NCI-H446 treated with DMSO at 0.1 percent for 48 hours (cell line): ENCODE data around the gene POLR3GL.
A peak's percentile ranks its signal among the peaks of the same experiment; 100 is the strongest.

ENCODE experiments used
- DNase-seq: peaks from one replicate; lab custom pipeline; 2025; lab: John Stamatoyannopoulos, UW

POLR3GL gene

GRCh38 chr1:145949219-145949618 is 15.3 kb upstream of the POLR3GL start:
- DNase-seq, result no peak

- DNase-seq, result no peak
These were observed 13.0 kb upstream of the POLR3GL start for GRCh38 chr1:145951526-145951925.

- no peak for DNase-seq
These were observed 11.6 kb upstream of the POLR3GL start for GRCh38 chr1:145952903-145953302.

- no peak for DNase-seq
These were observed 10.6 kb upstream of the POLR3GL start for GRCh38 chr1:145953861-145954260.

GRCh38 chr1:145955436-145955835 is 9.1 kb upstream of the POLR3GL start:
- peak; percentile 45 for DNase-seq

- no peak for DNase-seq
These were observed 8.1 kb upstream of the POLR3GL start for GRCh38 chr1:145956361-145956760.

- peak; percentile 21 for DNase-seq
These were observed 7.6 kb upstream of the POLR3GL start for GRCh38 chr1:145956781-145957442.

GRCh38 chr1:145957443-145958319 is 6.8 kb upstream of the POLR3GL start, which contains the start of gene LIX1L:
Gene LIX1L (minus strand): TSS chr1:145958017. CDS start chr1:145957927, 90 bp downstream.
- peak; percentile 93 for DNase-seq

GRCh38 chr1:145958734-145959133 is 5.8 kb upstream of the POLR3GL start:
- no peak for DNase-seq

GRCh38 chr1:145959333-145959732 is 5.2 kb upstream of the POLR3GL start:
- DNase-seq, result no peak

GRCh38 chr1:145959957-145960467 is 4.5 kb upstream of the POLR3GL start:
- DNase-seq, result no peak

GRCh38 chr1:145960468-145961108 is 3.9 kb upstream of the POLR3GL start:
- no peak for DNase-seq

GRCh38 chr1:145961109-145961424 is 3.4 kb upstream of the POLR3GL start:
- DNase-seq, result no peak

GRCh38 chr1:145961425-145962156 is 2.9 kb upstream of the POLR3GL start:
- no peak for DNase-seq

GRCh38 chr1:145962157-145963102 is 2.1 kb upstream of the POLR3GL start:
- DNase-seq, result no peak

- no peak for DNase-seq
These were observed 1.0 kb upstream of the POLR3GL start for GRCh38 chr1:145963265-145964019.

GRCh38 chr1:145965119-145965744 is 742 bp downstream of the POLR3GL start:
- no peak for DNase-seq

GRCh38 chr1:145967288-145967687 is 2.8 kb downstream of the POLR3GL start:
- no peak for DNase-seq

- DNase-seq, result no peak
These were observed 8.1 kb downstream of the POLR3GL start for GRCh38 chr1:145972580-145972979.

GRCh38 chr1:145974721-145975120 is 10.2 kb downstream of the POLR3GL start:
- DNase-seq, result no peak
